Lung (tissue), 12 donors: ENCODE results near the gene CEP128. TPM values are rescaled to one million over a fixed set of nuclear protein-coding genes. Genes with fewer than 3 reads are reported as not detected.

Experiments
- ATAC-seq: fragments of 200-7000 bp; cut with Tn5 transposase; one replicate; pipeline ENCODE4 v1.9.1; 2020; ENCODE audit warnings: moderate number of reproducible peaks; ENCODE audit not compliant: insufficient read depth, low FRiP score
- DNase-seq, 3 donors: peaks; one replicate each; pipeline ENCODE4 v3.0.0-alpha.2; 2013 to 2017
- H3K27ac ChIP-seq, 2 donors: one replicate each; pipeline ENCODE4 v1.5.1; 2013; ENCODE audit warnings: mild to moderate bottlenecking in 2 of 2, moderate library complexity in 2 of 2, control low read depth in 1 of 2, inconsistent platforms in 1 of 2, low read depth in 1 of 2, low read length in 1 of 2
- H3K27me3 ChIP-seq, 3 donors: one replicate each; pipeline ENCODE4 v1.5.1; 2013; ENCODE audit warnings: low read length in 2 of 3; ENCODE audit not compliant: control insufficient read depth in 3 of 3, insufficient read depth in 3 of 3
- H3K36me3 ChIP-seq, 4 donors: one replicate each; pipeline ENCODE4 v1.5.1; 2013; ENCODE audit warnings: low read length in 4 of 4, mild to moderate bottlenecking in 1 of 4, moderate library complexity in 1 of 4; ENCODE audit not compliant: control insufficient read depth in 4 of 4, insufficient read depth in 4 of 4
- H3K4me1 ChIP-seq, 5 donors: one replicate each; pipeline ENCODE4 v1.5.1; 2013; ENCODE audit warnings: low read length in 5 of 5, mild to moderate bottlenecking in 2 of 5, moderate library complexity in 1 of 5; ENCODE audit not compliant: control insufficient read depth in 5 of 5, insufficient read depth in 5 of 5
- H3K4me3 ChIP-seq: one replicate; pipeline ENCODE4 v1.5.1; 2013; ENCODE audit warnings: mild to moderate bottlenecking, control low read depth, moderate library complexity
- H3K9ac ChIP-seq, 2 donors: one replicate each; pipeline ENCODE4 v1.5.1; 2013; ENCODE audit warnings: low read length in 2 of 2, control low read depth in 1 of 2; ENCODE audit not compliant: insufficient read depth in 1 of 2
- H3K9me3 ChIP-seq, 4 donors: one replicate each; pipeline ENCODE4 v1.5.1; 2013; ENCODE audit warnings: low read length in 3 of 4, mild to moderate bottlenecking in 1 of 4, moderate library complexity in 1 of 4; ENCODE audit not compliant: control insufficient read depth in 4 of 4, insufficient read depth in 3 of 4
- CTCF ChIP-seq: IDR thresholded peaks from 2 replicates; pipeline ENCODE4 v1.5.1; 2012; ENCODE audit warnings: mild to moderate bottlenecking; ENCODE audit errors: control extremely low read depth, extremely low read depth
- WGBS, 2 donors: extraction: QIAGEN DNeasy Blood & Tissue Kit; methylation state at CpG; one replicate each; pipeline ENCODE4 v1.1.7; 2013; 5-methylcytosine and 5-hydroxymethylcytosine counted together
- polyA plus RNA-seq, 2 donors: library from polyadenylated mRNA; stranded (reverse); fragments of 200-250 nt; gene quantifications; one replicate each; pipeline ENCODE4 v1.2.1, GENCODE V29; 2013
- total RNA-seq, 2 donors: library from RNA; depleted of rRNA in 1 of 2; stranded (reverse); fragments of >200 nt in 1 of 2; gene quantifications; one replicate each; pipeline ENCODE4 v1.2.1, GENCODE V29; 2014 to 2021
- donor health status: control.
- donor health status: control.
- donor health status: Bipolar disorder and iron deficiency.
- donor health status: healthy.
- donor health status: DM: yes; HTN: yes; CAD: no.

Gene CEP128
- total and polyA plus RNA-seq, 4 donors: 1.1 to 12.0 (median 6.2) TPM

- ATAC-seq (peak; percentile 62), DNase-seq (no peak)
- H3K27me3 ChIP-seq: no peaks in the 10 kb centered on the region
- H3K4me3 ChIP-seq: no peak overlapping the region
- no peaks in the 10 kb centered on the region for H3K9me3 ChIP-seq
- no peak overlapping the region for H3K9ac ChIP-seq
- 31 to 58% methylated on average over 8 of the region's 8 CpGs for WGBS, 2 donors
- H3K36me3 ChIP-seq: no peaks in the 10 kb centered on the region
- no peak overlapping the region for H3K27ac ChIP-seq
- TF ChIP-seq CTCF: no peak
- H3K4me1 ChIP-seq: no peaks in the 10 kb centered on the region
Observed at GRCh38 chr14:80930836-80931389, 10.6 kb downstream of the CEP128 start.

GRCh38 chr14:80930095-80930494, 11.4 kb downstream of the CEP128 start:
- no peak overlapping the region for H3K27ac ChIP-seq
- WGBS, 2 donors: 82 to 93% methylated on average over 5 of the region's 5 CpGs
- ATAC-seq: no peak

GRCh38 chr14:80927083-80927989, 14.2 kb downstream of the CEP128 start:
- no peak overlapping the region for H3K4me3 ChIP-seq
- H3K4me1 ChIP-seq: no peaks in the 10 kb centered on the region
- no peak for DNase-seq
- H3K36me3 ChIP-seq: no peaks in the 10 kb centered on the region
- no peak overlapping the region for H3K27ac ChIP-seq
- peaks cover 0 to 4% (median 0%) of the 10 kb centered on the region in 4 donors for H3K9me3 ChIP-seq
- H3K9ac ChIP-seq: no peak overlapping the region
- TF ChIP-seq CTCF: no peak
- WGBS, 2 donors: 93 to 95% methylated on average over 8 of the region's 8 CpGs
- H3K27me3 ChIP-seq: no peaks in the 10 kb centered on the region
- ATAC-seq: no peak

More at GRCh38 chr14:80930095-80930494, 11.4 kb downstream of the CEP128 start:
- no peaks in the 10 kb centered on the region for H3K36me3 ChIP-seq
- no peak overlapping the region for H3K9ac ChIP-seq
- H3K4me3 ChIP-seq: no peak overlapping the region
- H3K9me3 ChIP-seq: peaks cover 0 to 4% (median 0%) of the 10 kb centered on the region in 4 donors
- no peaks in the 10 kb centered on the region for H3K27me3 ChIP-seq
- no peaks in the 10 kb centered on the region for H3K4me1 ChIP-seq
- no peak for TF ChIP-seq CTCF
- DNase-seq: peak in 1 of 3 donors; percentile 4
